ENCODE results near the gene OR52K1.

GRCh38 chr11:4453118-4453517, 29.3 kb upstream of the OR52K1 start:
- TF ChIP-seq CTCF (IDR thresholded peaks at IDR 0.05; ENCODE audit: insufficient read depth, low read depth, low read length), result no peak
- no peak for TF ChIP-seq EZH2 (IDR thresholded peaks at IDR 0.05; ENCODE audit: insufficient read depth, low read length)

All from astrocyte (in vitro differentiated cells and primary cell).